ENCODE results near the gene PPARA. TPM values are rescaled to one million over a fixed set of nuclear protein-coding genes. Genes with fewer than 3 reads are reported as not detected.

Gene PPARA
- total and polyA plus RNA-seq, 2 of the 4 experiments (the other 2 are of a cell fraction): 3.1 to 7.0 TPM

- in situ Hi-C loops (cut with MboI; ENCODE audit: low sequenced_read_pairs): no loop called here
These were observed 94.4 kb downstream of the PPARA start for GRCh38 chr22:46244771-46245170.

More at GRCh38 chr22:46244771-46245170, 94.4 kb downstream of the PPARA start:
- ATAC-seq (ENCODE audit: low read depth) (no peak), DNase-seq (no peak)
- Histone ChIP-seq H4K20me1 (ENCODE audit: insufficient read depth, low read length) (no peaks in the 10 kb centered on the region; the same call in none of the 2 replicates), H2BK20ac (ENCODE audit: low read depth, low read length) (no peak overlapping the region), H4K5ac (ENCODE audit: low read depth, low read length) (no peak overlapping the region), H2BK15ac (ENCODE audit: low read depth, low read length) (no peak overlapping the region), H3K9me3 (ENCODE audit: control insufficient read depth, insufficient read depth, low read length) (no peaks in the 10 kb centered on the region), H3K9me1 (ENCODE audit: insufficient read depth, low read length) (peaks cover 23% of the 10 kb centered on the region), H3K23ac (ENCODE audit: low read depth, low read length) (no peak overlapping the region), H3K36me3 (ENCODE audit: control insufficient read depth, insufficient read depth, low read length) (peaks cover 15% of the 10 kb centered on the region), H2AK5ac (ENCODE audit: low read depth, low read length) (no peak overlapping the region), H3K4me3 (ENCODE audit: insufficient read depth, low read depth, low read length) (no peak overlapping the region), H3K4me1 (ENCODE audit: control insufficient read depth, insufficient read depth, low read length) (peaks cover 2% of the 10 kb centered on the region; the same call in 1 of the 2 replicates), H4K91ac (ENCODE audit: insufficient read depth, low read depth, low read length) (no peak overlapping the region), H3K27ac (ENCODE audit: insufficient read depth, low read length) (no peak overlapping the region), H4K8ac (ENCODE audit: low read depth in 2 of 2, low read length in 2 of 2) (no peak overlapping the region), H3K79me1 (ENCODE audit: low read depth in 1 of 2, low read length in 2 of 2) (peaks cover 4 to 39% of the 10 kb centered on the region in 2 experiments), H2BK5ac (ENCODE audit: low read depth, low read length, poor library complexity, severe bottlenecking) (no peak overlapping the region), H3K18ac (ENCODE audit: low read depth, low read length) (no peak overlapping the region), H3K14ac (replicated peaks; ENCODE audit: low read depth, low read length) (no peak overlapping the region), H2AK9ac (replicated peaks; ENCODE audit: low read depth, low read length, poor library complexity) (no peak overlapping the region), H2AFZ (replicated peaks; ENCODE audit: low read length, poor library complexity) (no peak overlapping the region), H2BK120ac (ENCODE audit: low read depth, low read length) (no peak overlapping the region), H3K9ac (ENCODE audit: low read depth, low read length) (no peak overlapping the region), H3K56ac (ENCODE audit: extremely low read depth, insufficient read depth, low read length) (no peak overlapping the region), H3K27me3 (ENCODE audit: control insufficient read depth, insufficient read depth, low read length) (no peaks in the 10 kb centered on the region), H3K4ac (ENCODE audit: low read depth, low read length) (no peak overlapping the region), H3K4me2 (ENCODE audit: low read depth, low read length) (no peak overlapping the region)
- 100% methylated on average over 5 of the region's 9 CpGs; no CpG with 5 or more reads in 1 of the 2 experiments for whole genome bisulfite sequencing, 2 experiments (ENCODE audit: extremely low coverage in 2 of 2, insufficient read length in 1 of 2)
- ChIA-PET POLR2A (ENCODE audit: unreplicated experiment) (interaction anchor here (1.0 kb wide), 1 partner anchor 23 kb away, joined by 3 read pairs; the partner anchor contains the start of gene TTC38), CTCF (no interaction called here)
- TF ChIP-seq CEBPB (IDR thresholded peaks at IDR 0.05; ENCODE audit: low read depth, low read length) (no peak), FOS (IDR thresholded peaks at IDR 0.05; ENCODE audit: low read depth, low read length) (no peak), CTCF (conservative IDR thresholded peaks at IDR 0.05; ENCODE audit: low read depth, low read length) (no peak), ELK1 (IDR thresholded peaks at IDR 0.05; ENCODE audit: borderline replicate concordance, low read depth, low read length) (no peak), NFE2L2 (IDR thresholded peaks at IDR 0.05; ENCODE audit: low read depth, low read length) (no peak)
- BruUV-seq (replicated peaks): no TSS peak
- intact Hi-C loops (cut with micrococcal nuclease) (no loop called here), dilution Hi-C loops (cut with HindIII; ENCODE audit: low sequenced_read_pairs, unreplicated experiment) (no loop called here)

All from IMR-90 (cell line).